Choroid plexus epithelial cell (primary cell): ENCODE measurements around the gene SUSD4.
"Not testable (repeated sequence)": the region's sequence is repeated elsewhere in the genome, so short reads cannot be mapped to it uniquely, and the experiment has no call there.

ENCODE experiments used
- DNase-seq: peaks from one replicate; pipeline ENCODE4 v3.0.0-alpha.2; 2010; ENCODE audit warnings: low read depth
- H3K4me3 ChIP-seq: 2 replicates; pipeline ENCODE4 v1.5.1; 2011; ENCODE audit warnings: low read depth, mild to moderate bottlenecking, control low read depth, low read length, moderate library complexity
- TF ChIP-seq, protein P1 (sequence below): conservative IDR thresholded peaks from 2 replicates; pipeline ENCODE4 v1.5.1; 2011; ENCODE audit warnings: low read depth, mild to moderate bottlenecking, control low read depth, inconsistent platforms, low read length, moderate library complexity

Gene SUSD4

DNA sequence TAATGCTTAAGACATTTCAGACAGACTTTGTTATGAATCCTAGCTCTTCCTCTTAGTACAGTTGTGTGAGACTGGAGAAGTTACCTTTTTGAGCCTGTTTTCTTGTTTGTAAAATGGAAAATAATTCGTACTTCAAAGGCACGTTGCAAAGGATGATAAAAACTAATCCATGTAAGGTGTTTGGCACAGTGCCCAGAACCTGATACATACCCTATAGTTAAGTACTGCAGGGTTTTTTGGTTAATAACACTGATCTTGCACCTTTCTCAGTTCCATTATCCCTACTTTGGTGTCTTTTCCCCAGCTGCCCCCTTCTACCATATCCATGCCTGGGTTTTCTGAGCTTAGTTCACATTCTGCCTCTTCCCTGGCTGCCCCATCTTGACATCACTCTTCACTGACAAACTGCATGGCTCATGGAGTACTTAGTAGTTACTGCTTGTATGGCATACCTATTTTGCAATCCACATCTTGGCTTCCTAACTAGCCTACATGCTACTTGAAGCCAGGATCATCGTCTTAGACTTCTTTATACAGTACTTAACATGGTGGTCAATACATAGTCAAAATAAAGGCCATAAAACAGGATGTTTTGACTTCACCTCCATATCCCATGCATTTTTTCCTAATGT, 39.3 kb upstream of the SUSD4 start:
- H3K4me3 ChIP-seq = no peak overlapping the region
- DNase-seq = no peak
- TF ChIP-seq, protein P1, sequence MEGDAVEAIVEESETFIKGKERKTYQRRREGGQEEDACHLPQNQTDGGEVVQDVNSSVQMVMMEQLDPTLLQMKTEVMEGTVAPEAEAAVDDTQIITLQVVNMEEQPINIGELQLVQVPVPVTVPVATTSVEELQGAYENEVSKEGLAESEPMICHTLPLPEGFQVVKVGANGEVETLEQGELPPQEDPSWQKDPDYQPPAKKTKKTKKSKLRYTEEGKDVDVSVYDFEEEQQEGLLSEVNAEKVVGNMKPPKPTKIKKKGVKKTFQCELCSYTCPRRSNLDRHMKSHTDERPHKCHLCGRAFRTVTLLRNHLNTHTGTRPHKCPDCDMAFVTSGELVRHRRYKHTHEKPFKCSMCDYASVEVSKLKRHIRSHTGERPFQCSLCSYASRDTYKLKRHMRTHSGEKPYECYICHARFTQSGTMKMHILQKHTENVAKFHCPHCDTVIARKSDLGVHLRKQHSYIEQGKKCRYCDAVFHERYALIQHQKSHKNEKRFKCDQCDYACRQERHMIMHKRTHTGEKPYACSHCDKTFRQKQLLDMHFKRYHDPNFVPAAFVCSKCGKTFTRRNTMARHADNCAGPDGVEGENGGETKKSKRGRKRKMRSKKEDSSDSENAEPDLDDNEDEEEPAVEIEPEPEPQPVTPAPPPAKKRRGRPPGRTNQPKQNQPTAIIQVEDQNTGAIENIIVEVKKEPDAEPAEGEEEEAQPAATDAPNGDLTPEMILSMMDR = no peak

DNA sequence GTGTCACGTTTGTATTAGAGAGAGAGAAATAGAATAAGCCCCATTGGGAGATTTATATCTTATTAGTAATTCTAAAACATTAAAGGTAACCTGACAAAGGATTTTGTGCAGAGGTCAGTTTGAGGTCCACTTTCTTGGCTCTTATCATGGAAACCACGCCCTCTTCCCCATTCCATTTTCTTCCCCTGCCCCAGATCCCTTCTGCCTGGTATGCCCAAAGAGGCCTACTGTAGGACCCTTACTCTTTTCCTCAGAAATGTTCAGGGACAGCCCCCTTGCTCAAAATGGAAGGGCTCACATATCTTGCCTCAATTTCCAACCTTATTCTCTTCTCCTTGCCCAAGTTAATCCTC, 38.8 kb upstream of the SUSD4 start:
- TF ChIP-seq, protein P1 = no peak
- H3K4me3 ChIP-seq = no peak overlapping the region
- no peak for DNase-seq

- H3K4me3 ChIP-seq = no peak overlapping the region
- TF ChIP-seq, protein P1 = no peak
- peak; percentile 17 for DNase-seq
Observed at GRCh38 chr1:223401873-223402789, 38.2 kb upstream of the SUSD4 start.

DNA sequence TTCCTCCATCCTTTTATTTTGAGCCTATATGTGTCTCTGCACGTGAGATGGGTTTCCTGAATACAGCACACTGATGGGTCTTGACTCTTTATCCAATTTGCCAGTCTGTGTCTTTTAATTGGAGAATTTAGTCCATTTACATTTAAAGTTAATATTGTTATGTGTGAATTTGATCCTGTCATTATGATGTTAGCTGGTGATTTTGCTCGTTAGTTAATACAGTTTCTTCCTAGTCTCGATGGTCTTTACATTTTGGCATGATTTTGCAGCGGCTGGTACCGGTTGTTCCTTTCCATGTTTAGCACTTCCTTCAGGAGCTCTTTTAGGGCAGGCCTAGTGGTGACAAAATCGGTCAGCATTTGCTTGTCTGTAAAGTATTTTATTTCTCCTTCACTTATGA, 35.4 kb upstream of the SUSD4 start:
- H3K4me3 ChIP-seq, DNase-seq: not testable (repeated sequence)

GRCh38 chr1:223394706-223395105, 30.7 kb upstream of the SUSD4 start:
- TF ChIP-seq, protein P1 = no peak
- H3K4me3 ChIP-seq = no peak overlapping the region
- no peak for DNase-seq

DNA sequence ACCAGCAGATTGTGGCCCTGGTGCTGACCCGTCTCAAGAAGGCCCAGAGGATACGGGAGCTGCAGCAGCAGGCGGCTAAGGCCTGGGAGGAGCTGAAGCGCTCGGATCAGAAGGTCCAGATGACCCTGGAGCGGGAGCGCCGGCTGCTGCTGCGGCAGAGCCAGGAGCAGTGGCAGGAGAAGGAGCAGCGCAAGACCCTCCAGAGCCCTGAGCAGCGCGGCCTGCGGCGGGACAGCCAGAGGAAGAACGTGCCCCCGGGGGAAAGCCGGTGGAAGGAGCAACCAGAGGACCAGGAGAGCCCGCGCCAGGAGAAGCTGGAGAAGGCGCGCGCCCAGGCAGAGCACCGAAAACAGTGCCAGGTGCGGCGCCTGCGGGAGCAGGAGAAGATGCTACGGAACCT, 30.3 kb upstream of the SUSD4 start:
- no peak overlapping the region for H3K4me3 ChIP-seq
- TF ChIP-seq, protein P1 = no peak
- DNase-seq = no peak

GRCh38 chr1:223393275-223394214, 29.6 kb upstream of the SUSD4 start, which contains the start of gene CCDC185:
Gene CCDC185, plus strand, starts transcription at chr1:223393415. Its CDS starts 61 bp downstream, at chr1:223393476.
- TF ChIP-seq, protein P1 = no peak
- no peak for DNase-seq
- H3K4me3 ChIP-seq = no peak within 1 kb of the TSS
